Trophoblast cell (in vitro differentiated cells and primary cell): Measurements from ENCODE around the gene SRD5A1.
A peak's percentile ranks its signal among the peaks of the same experiment; 100 is the strongest.

Source experiments
- DNase-seq, 2 donors: peaks; one replicate each; pipeline ENCODE4 v3.0.0-alpha.2; 2016
- H2AFZ ChIP-seq: 2 replicates; pipeline ENCODE4 v1.6.1; 2013; ENCODE audit warnings: low read length, moderate library complexity, mild to moderate bottlenecking; ENCODE audit not compliant: insufficient read depth, poor library complexity
- H2AK5ac ChIP-seq: 2 replicates; pipeline ENCODE4 v1.6.1; 2013; ENCODE audit warnings: mild to moderate bottlenecking, low read length
- H2BK120ac ChIP-seq: 2 replicates; pipeline ENCODE4 v1.6.1; 2013; ENCODE audit warnings: low read length, mild to moderate bottlenecking, moderate library complexity; ENCODE audit not compliant: insufficient read depth, poor library complexity
- H2BK12ac ChIP-seq: 2 replicates; pipeline ENCODE4 v1.6.1; 2013; ENCODE audit warnings: mild to moderate bottlenecking, low read length, moderate library complexity
- H2BK5ac ChIP-seq: 2 replicates; pipeline ENCODE4 v1.6.1; 2013; ENCODE audit warnings: low read length, low read depth, moderate library complexity, mild to moderate bottlenecking; ENCODE audit not compliant: poor library complexity
- H3K14ac ChIP-seq: 2 replicates; pipeline ENCODE4 v1.6.1; 2013; ENCODE audit warnings: mild to moderate bottlenecking, low read length
- H3K18ac ChIP-seq: 2 replicates; pipeline ENCODE4 v1.6.1; 2013; ENCODE audit warnings: mild to moderate bottlenecking, low read length
- H3K23ac ChIP-seq: 2 replicates; pipeline ENCODE4 v1.6.1; 2013; ENCODE audit warnings: low read length
- H3K27ac ChIP-seq: 2 replicates; pipeline ENCODE4 v1.5.1; 2013; ENCODE audit warnings: low read depth, mild to moderate bottlenecking, inconsistent platforms, low read length, moderate library complexity
- H3K27me3 ChIP-seq: 2 replicates; pipeline ENCODE4 v1.6.1; 2013; ENCODE audit warnings: inconsistent platforms, mild to moderate bottlenecking, low read length, moderate library complexity; ENCODE audit not compliant: insufficient read depth
- H3K36me3 ChIP-seq, 2 experiments: 1 replicate in 1 of 2; 2 replicates in 1 of 2; pipeline ENCODE4 v1.6.1; 2013; ENCODE audit warnings: low read length in 2 of 2, mild to moderate bottlenecking in 2 of 2, moderate library complexity in 1 of 2; ENCODE audit not compliant: insufficient read depth in 2 of 2, control insufficient read depth in 1 of 2
- H3K4ac ChIP-seq: 2 replicates; pipeline ENCODE4 v1.6.1; 2013; ENCODE audit warnings: low read depth, mild to moderate bottlenecking, low read length, moderate library complexity
- H3K4me1 ChIP-seq, 2 experiments: 1 replicate in 1 of 2; 2 replicates in 1 of 2; pipeline ENCODE4 v1.6.1; 2013; ENCODE audit warnings: low read length in 2 of 2, mild to moderate bottlenecking in 2 of 2, moderate library complexity in 1 of 2; ENCODE audit not compliant: insufficient read depth in 2 of 2, control insufficient read depth in 1 of 2
- H3K4me2 ChIP-seq: 2 replicates; pipeline ENCODE4 v1.6.1; 2013; ENCODE audit warnings: inconsistent platforms, mild to moderate bottlenecking, low read length, moderate library complexity
- H3K4me3 ChIP-seq: 2 replicates; pipeline ENCODE4 v1.5.1; 2013; ENCODE audit warnings: mild to moderate bottlenecking, low read depth, low read length, inconsistent platforms
- H3K79me1 ChIP-seq: one replicate; pipeline ENCODE4 v1.6.1; 2013; ENCODE audit warnings: low read length
- H3K79me2 ChIP-seq: 2 replicates; pipeline ENCODE4 v1.6.1; 2013; ENCODE audit warnings: low read length, mild to moderate bottlenecking; ENCODE audit not compliant: control insufficient read depth, insufficient read depth, poor library complexity
- H3K9ac ChIP-seq: 2 replicates; pipeline ENCODE4 v1.6.1; 2013; ENCODE audit warnings: mild to moderate bottlenecking, low read length
- H3K9me3 ChIP-seq: 2 replicates; pipeline ENCODE4 v1.6.1; 2013; ENCODE audit warnings: low read depth, mild to moderate bottlenecking, control low read depth, inconsistent platforms, low read length; ENCODE audit not compliant: insufficient read depth
- H4K12ac ChIP-seq: 2 replicates; pipeline ENCODE4 v1.6.1; 2013; ENCODE audit warnings: low read depth, mild to moderate bottlenecking, low read length, moderate library complexity
- H4K8ac ChIP-seq: 2 replicates; pipeline ENCODE4 v1.6.1; 2013; ENCODE audit warnings: low read depth, mild to moderate bottlenecking, low read length, moderate library complexity
- H4K91ac ChIP-seq: one replicate; pipeline ENCODE4 v1.6.1; 2013; ENCODE audit warnings: low read depth, mild to moderate bottlenecking, low read length, moderate library complexity
- WGBS: extraction: QIAGEN DNeasy Blood & Tissue Kit; methylation state at CpG from one replicate; pipeline ENCODE4 v1.1.7; 2013; ENCODE audit warnings: missing lambda C conversion rate; ENCODE audit not compliant: insufficient read length, insufficient coverage; ENCODE audit errors: extremely low coverage; 5-methylcytosine and 5-hydroxymethylcytosine counted together

The SRD5A1 gene

DNA sequence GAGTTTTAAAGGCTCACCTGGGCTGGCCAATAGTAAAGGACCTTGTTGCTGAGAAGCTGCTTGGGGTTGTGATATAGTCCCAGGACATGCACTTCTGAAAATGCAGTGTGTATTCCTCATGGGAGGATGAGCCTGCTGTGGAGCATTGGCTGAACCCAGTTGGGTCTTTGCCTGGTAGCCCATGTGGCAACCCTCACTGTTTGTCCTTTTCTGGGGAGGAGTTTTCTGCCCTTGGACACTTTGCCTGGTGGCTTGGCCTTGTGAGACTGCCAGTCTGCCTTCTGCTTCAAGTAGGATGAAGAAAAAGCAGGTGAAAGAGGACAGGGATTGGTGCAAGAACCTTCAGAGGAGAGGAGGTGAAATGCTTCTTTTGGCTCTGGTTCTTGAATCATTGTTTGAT is 84.0 kb downstream of the SRD5A1 start:
- Histone ChIP-seq H4K8ac (no peak overlapping the region), H3K9me3 (no peaks in the 10 kb centered on the region), H3K79me1 (peaks cover 13% of the 10 kb centered on the region), H3K4me1 (peaks cover 13 to 16% of the 10 kb centered on the region in 2 experiments), H3K9ac (no peak overlapping the region), H3K23ac (no peak overlapping the region), H3K4me2 (no peak overlapping the region), H3K79me2 (peaks cover 39% of the 10 kb centered on the region), H2AK5ac (no peak overlapping the region), H2AFZ (no peak overlapping the region), H2BK12ac (no peak overlapping the region), H4K12ac (no peak overlapping the region), H3K18ac (no peak overlapping the region), H3K4ac (peak overlapping the region; percentile 57), H3K27ac (no peak overlapping the region), H3K14ac (no peak overlapping the region), H3K4me3 (no peak overlapping the region), H4K91ac (no peak overlapping the region), H2BK5ac (no peak overlapping the region), H3K27me3 (no peaks in the 10 kb centered on the region), H2BK120ac (no peak overlapping the region), H3K36me3 (peaks cover 16 to 26% of the 10 kb centered on the region in 2 experiments)
- no peak for DNase-seq

DNA sequence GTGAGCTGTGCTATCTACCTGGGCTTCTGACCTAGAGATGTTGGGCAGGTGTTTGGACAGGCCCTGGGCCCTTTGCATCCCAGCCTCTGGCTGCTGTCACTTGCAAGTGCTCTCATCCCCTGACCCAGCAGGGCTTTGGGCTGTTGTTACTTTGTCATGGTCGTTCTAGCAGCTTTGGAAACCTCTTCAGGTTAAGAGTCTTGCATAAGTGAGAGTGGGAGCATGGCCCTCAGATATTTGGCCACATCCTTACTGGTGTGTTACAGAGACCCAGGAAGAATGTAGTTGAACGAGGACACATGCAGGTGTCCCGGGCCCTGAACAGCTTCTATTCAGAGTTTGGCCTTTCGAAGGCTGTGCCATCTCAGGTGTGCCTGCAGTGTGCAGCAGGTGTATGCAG is 84.4 kb downstream of the SRD5A1 start:
- Histone ChIP-seq H4K8ac (no peak overlapping the region), H3K79me1 (peaks cover 8% of the 10 kb centered on the region), H2BK12ac (no peak overlapping the region), H2AFZ (no peak overlapping the region), H3K27me3 (no peaks in the 10 kb centered on the region), H2AK5ac (no peak overlapping the region), H3K36me3 (peaks cover 16 to 26% of the 10 kb centered on the region in 2 experiments), H3K4me3 (no peak overlapping the region), H2BK5ac (no peak overlapping the region), H3K9me3 (no peaks in the 10 kb centered on the region), H3K14ac (no peak overlapping the region), H3K79me2 (peaks cover 36% of the 10 kb centered on the region), H3K4ac (peak overlapping the region; percentile 57), H3K23ac (no peak overlapping the region), H3K27ac (no peak overlapping the region), H2BK120ac (no peak overlapping the region), H3K9ac (no peak overlapping the region), H4K91ac (no peak overlapping the region), H4K12ac (no peak overlapping the region), H3K4me1 (peaks cover 13 to 16% of the 10 kb centered on the region in 2 experiments), H3K4me2 (no peak overlapping the region), H3K18ac (no peak overlapping the region)
- DNase-seq: peak in 1 of 2 donors; percentile 31
- WGBS: no CpG with 5 or more reads among the region's 4 CpGs

DNA sequence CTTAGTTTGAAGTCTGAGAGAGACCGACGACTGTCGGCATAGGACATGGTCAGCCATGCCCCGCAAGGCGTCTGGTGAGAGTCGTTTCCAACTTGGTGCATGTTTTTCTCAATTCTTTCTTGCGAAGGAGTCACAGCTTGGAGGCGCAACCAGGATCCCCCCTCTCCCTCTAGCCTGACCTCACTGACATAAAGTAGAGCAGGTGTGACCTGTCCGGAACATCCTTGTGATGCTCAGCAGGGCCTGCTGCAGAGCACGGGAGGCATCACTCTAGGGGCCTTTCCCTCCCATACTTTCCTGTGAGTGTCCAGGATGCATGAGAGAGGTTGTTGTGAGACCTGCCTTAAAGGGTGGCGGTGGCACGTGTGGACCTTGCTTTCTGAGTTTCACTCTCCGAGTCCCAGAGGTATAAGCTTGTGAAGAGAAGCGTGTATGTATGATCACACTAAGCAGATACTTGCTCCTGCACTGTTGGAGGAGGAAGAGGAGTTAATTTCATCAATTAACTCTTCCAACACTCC is 85.0 kb downstream of the SRD5A1 start:
- Histone ChIP-seq H2AK5ac (no peak overlapping the region), H2BK12ac (no peak overlapping the region), H2BK120ac (no peak overlapping the region), H3K9me3 (no peaks in the 10 kb centered on the region), H2BK5ac (no peak overlapping the region), H4K12ac (no peak overlapping the region), H4K8ac (no peak overlapping the region), H3K14ac (no peak overlapping the region), H3K23ac (no peak overlapping the region), H3K4me1 (peaks cover 13 to 16% of the 10 kb centered on the region in 2 experiments), H4K91ac (no peak overlapping the region), H3K79me1 (peaks cover 4% of the 10 kb centered on the region), H3K36me3 (peaks cover 16 to 28% of the 10 kb centered on the region in 2 experiments), H3K79me2 (peaks cover 36% of the 10 kb centered on the region), H3K4me3 (no peak overlapping the region), H3K27me3 (no peaks in the 10 kb centered on the region), H3K27ac (no peak overlapping the region), H3K4me2 (no peak overlapping the region), H3K18ac (no peak overlapping the region), H3K9ac (no peak overlapping the region), H2AFZ (no peak overlapping the region), H3K4ac (peak overlapping the region; percentile 63)
- DNase-seq: no peak
- WGBS: no CpG with 5 or more reads among the region's 14 CpGs

DNA sequence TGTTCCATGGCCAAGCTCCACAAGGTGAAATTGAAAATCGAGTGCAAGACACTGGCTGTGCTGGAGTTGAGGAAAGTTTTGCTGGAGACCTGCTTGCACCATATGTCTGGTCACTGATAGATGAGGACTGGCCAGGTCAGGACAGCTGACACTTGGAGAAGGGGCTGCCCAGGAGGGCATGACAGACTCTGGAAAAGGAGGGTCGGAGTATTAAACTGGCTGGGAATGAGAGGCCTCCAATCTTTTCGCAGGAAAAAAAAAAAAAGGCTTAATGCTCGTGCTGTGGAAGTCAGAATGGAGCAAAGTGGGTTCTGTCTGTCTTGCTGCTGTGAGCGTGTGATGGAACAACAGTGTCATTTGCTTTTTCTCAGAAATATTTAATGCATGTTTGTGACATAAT is 85.5 kb downstream of the SRD5A1 start:
- H3K27ac ChIP-seq: no peak overlapping the region
- H4K91ac ChIP-seq: no peak overlapping the region
- no peak overlapping the region for H2BK12ac ChIP-seq
- H2BK120ac ChIP-seq: no peak overlapping the region
- H2AK5ac ChIP-seq: no peak overlapping the region
- no CpG with 5 or more reads among the region's 5 CpGs for WGBS
- no peaks in the 10 kb centered on the region for H3K27me3 ChIP-seq
- H3K36me3 ChIP-seq: peaks cover 18 to 30% of the 10 kb centered on the region in 2 experiments
- peak overlapping the region; percentile 73 for H3K4ac ChIP-seq
- no peak for DNase-seq
- no peak overlapping the region for H3K23ac ChIP-seq
- H3K9me3 ChIP-seq: no peaks in the 10 kb centered on the region
- H3K4me1 ChIP-seq: peaks cover 13 to 16% of the 10 kb centered on the region in 2 experiments
- H3K79me2 ChIP-seq: peaks cover 41% of the 10 kb centered on the region
- H3K4me3 ChIP-seq: no peak overlapping the region
- H3K14ac ChIP-seq: no peak overlapping the region
- H3K4me2 ChIP-seq: no peak overlapping the region
- peaks cover 4% of the 10 kb centered on the region for H3K79me1 ChIP-seq
- H2AFZ ChIP-seq: no peak overlapping the region
- no peak overlapping the region for H4K12ac ChIP-seq
- H4K8ac ChIP-seq: no peak overlapping the region
- no peak overlapping the region for H3K18ac ChIP-seq
- H3K9ac ChIP-seq: no peak overlapping the region
- H2BK5ac ChIP-seq: no peak overlapping the region
